ENCODE results near the gene PPHLN1. TPM values are rescaled to one million over a fixed set of nuclear protein-coding genes. Genes with fewer than 3 reads are reported as not detected.

Gene PPHLN1
- total and polyA plus RNA-seq, 2 of the 8 experiments (the other 6 are each of a cell fraction or from before 2014, with no cell fraction given), result 34.3 to 71.6 TPM

GRCh38 chr12:42315108-42315507, 10.9 kb upstream of the PPHLN1 start (continued):
- TF ChIP-seq HDAC2 (IDR thresholded peaks at IDR 0.05; ENCODE audit: borderline replicate concordance in 1 of 2, low read depth in 2 of 2, low read length in 2 of 2), result no peak
- TF ChIP-seq SP2 (IDR thresholded peaks at IDR 0.05; ENCODE audit: low read length), result no peak
- TF ChIP-seq EZH2 (IDR thresholded peaks at IDR 0.05; ENCODE audit: low read depth, low read length, severe bottlenecking), result no peak

Measured in H1 (cell line).